IPS-18a (cell line): Measurements from ENCODE around the gene FTO.

Source experiments
- H3K27ac ChIP-seq: one replicate; pipeline ENCODE4 v1.5.1; 2013; ENCODE audit warnings: low read length
- H3K27me3 ChIP-seq: one replicate; pipeline ENCODE4 v1.6.1; 2013; ENCODE audit warnings: mild to moderate bottlenecking, low read length; ENCODE audit not compliant: control insufficient read depth, insufficient read depth
- H3K36me3 ChIP-seq: one replicate; pipeline ENCODE4 v1.6.1; 2013; ENCODE audit warnings: low read depth, low read length; ENCODE audit not compliant: control insufficient read depth
- H3K4me1 ChIP-seq: one replicate; pipeline ENCODE4 v1.6.1; 2013; ENCODE audit warnings: low read depth, low read length; ENCODE audit not compliant: control insufficient read depth
- H3K4me3 ChIP-seq: one replicate; pipeline ENCODE4 v1.5.1; 2013; ENCODE audit warnings: low read length
- H3K9ac ChIP-seq: one replicate; pipeline ENCODE4 v1.6.1; 2013; ENCODE audit warnings: mild to moderate bottlenecking, low read length, moderate library complexity
- H3K9me3 ChIP-seq: one replicate; pipeline ENCODE4 v1.6.1; 2013; ENCODE audit warnings: low read depth, low read length; ENCODE audit not compliant: control insufficient read depth

The FTO gene

GRCh38 chr16:53773150-53773846 lies 69.3 kb downstream of the FTO start:
- Histone ChIP-seq H3K9ac (no peak overlapping the region), H3K36me3 (no peaks in the 10 kb centered on the region), H3K4me3 (no peak overlapping the region), H3K9me3 (no peaks in the 10 kb centered on the region), H3K4me1 (peaks cover 11% of the 10 kb centered on the region), H3K27me3 (no peaks in the 10 kb centered on the region), H3K27ac (no peak overlapping the region)

GRCh38 chr16:53773881-53774280 lies 69.9 kb downstream of the FTO start:
- Histone ChIP-seq H3K9ac (no peak overlapping the region), H3K9me3 (no peaks in the 10 kb centered on the region), H3K4me1 (peaks cover 11% of the 10 kb centered on the region), H3K27me3 (no peaks in the 10 kb centered on the region), H3K27ac (no peak overlapping the region), H3K36me3 (no peaks in the 10 kb centered on the region), H3K4me3 (no peak overlapping the region)

- no peaks in the 10 kb centered on the region for H3K27me3 ChIP-seq
- no peak overlapping the region for H3K27ac ChIP-seq
- peaks cover 11% of the 10 kb centered on the region for H3K4me1 ChIP-seq
- no peaks in the 10 kb centered on the region for H3K9me3 ChIP-seq
- H3K36me3 ChIP-seq: no peaks in the 10 kb centered on the region
- no peak overlapping the region for H3K9ac ChIP-seq
- no peak overlapping the region for H3K4me3 ChIP-seq
These were observed 71.3 kb downstream of the FTO start for GRCh38 chr16:53775106-53775820.

GRCh38 chr16:53775821-53776431 lies 72.0 kb downstream of the FTO start:
- Histone ChIP-seq H3K4me1 (peaks cover 11% of the 10 kb centered on the region), H3K27me3 (no peaks in the 10 kb centered on the region), H3K9ac (no peak overlapping the region), H3K27ac (no peak overlapping the region), H3K4me3 (no peak overlapping the region), H3K9me3 (no peaks in the 10 kb centered on the region), H3K36me3 (no peaks in the 10 kb centered on the region)

GRCh38 chr16:53779186-53779585 lies 75.2 kb downstream of the FTO start:
- peaks cover 6% of the 10 kb centered on the region for H3K4me1 ChIP-seq
- H3K4me3 ChIP-seq: no peak overlapping the region
- H3K36me3 ChIP-seq: no peaks in the 10 kb centered on the region
- no peaks in the 10 kb centered on the region for H3K9me3 ChIP-seq
- H3K27me3 ChIP-seq: no peaks in the 10 kb centered on the region
- no peak overlapping the region for H3K9ac ChIP-seq
- H3K27ac ChIP-seq: no peak overlapping the region

GRCh38 chr16:53780051-53780450 lies 76.1 kb downstream of the FTO start:
- Histone ChIP-seq H3K27ac (no peak overlapping the region), H3K27me3 (no peaks in the 10 kb centered on the region), H3K9me3 (no peaks in the 10 kb centered on the region), H3K36me3 (no peaks in the 10 kb centered on the region), H3K9ac (no peak overlapping the region), H3K4me3 (no peak overlapping the region), H3K4me1 (peaks cover 6% of the 10 kb centered on the region)

GRCh38 chr16:53781023-53781605 lies 77.2 kb downstream of the FTO start:
- H3K27me3 ChIP-seq: no peaks in the 10 kb centered on the region
- H3K9ac ChIP-seq: no peak overlapping the region
- H3K27ac ChIP-seq: no peak overlapping the region
- no peak overlapping the region for H3K4me3 ChIP-seq
- no peaks in the 10 kb centered on the region for H3K9me3 ChIP-seq
- no peaks in the 10 kb centered on the region for H3K36me3 ChIP-seq
- H3K4me1 ChIP-seq: peaks cover 2% of the 10 kb centered on the region

- Histone ChIP-seq H3K9me3 (no peaks in the 10 kb centered on the region), H3K9ac (no peak overlapping the region), H3K4me1 (no peaks in the 10 kb centered on the region), H3K27ac (no peak overlapping the region), H3K4me3 (no peak overlapping the region), H3K27me3 (no peaks in the 10 kb centered on the region), H3K36me3 (no peaks in the 10 kb centered on the region)
These were observed 78.2 kb downstream of the FTO start for GRCh38 chr16:53782148-53782547.

GRCh38 chr16:53784291-53784690 lies 80.3 kb downstream of the FTO start:
- H3K36me3 ChIP-seq: no peaks in the 10 kb centered on the region

GRCh38 chr16:53785044-53785443 lies 81.1 kb downstream of the FTO start:
- Histone ChIP-seq H3K9me3 (no peaks in the 10 kb centered on the region), H3K4me3 (no peak overlapping the region), H3K4me1 (no peaks in the 10 kb centered on the region), H3K27ac (no peak overlapping the region), H3K36me3 (no peaks in the 10 kb centered on the region), H3K9ac (no peak overlapping the region), H3K27me3 (no peaks in the 10 kb centered on the region)

More at GRCh38 chr16:53784291-53784690, 80.3 kb downstream of the FTO start:
- Histone ChIP-seq H3K27me3 (no peaks in the 10 kb centered on the region), H3K9me3 (no peaks in the 10 kb centered on the region), H3K27ac (no peak overlapping the region), H3K4me3 (no peak overlapping the region), H3K4me1 (no peaks in the 10 kb centered on the region), H3K9ac (no peak overlapping the region)

- H3K9ac ChIP-seq: no peak overlapping the region
- H3K4me1 ChIP-seq: no peaks in the 10 kb centered on the region
- no peak overlapping the region for H3K4me3 ChIP-seq
- no peak overlapping the region for H3K27ac ChIP-seq
- no peaks in the 10 kb centered on the region for H3K36me3 ChIP-seq
- no peaks in the 10 kb centered on the region for H3K27me3 ChIP-seq
- no peaks in the 10 kb centered on the region for H3K9me3 ChIP-seq
These were observed 82.0 kb downstream of the FTO start for GRCh38 chr16:53785916-53786315.
